HFF-Myc (cell line): ENCODE results near the gene SCNM1.
"Not testable (repeated sequence)": the region's sequence is repeated elsewhere in the genome, so short reads cannot be mapped to it uniquely, and the experiment has no call there.

ENCODE experiments used
- DNase-seq: peaks from one replicate; pipeline ENCODE4 v3.0.0-alpha.2; 2011; ENCODE audit warnings: low read depth; ENCODE audit errors: extremely low read depth
- H3K4me3 ChIP-seq: replicated peaks from 2 replicates; pipeline ENCODE4 v1.5.1; 2011; ENCODE audit warnings: low read depth, mild to moderate bottlenecking, control low read depth, low read length
- CTCF ChIP-seq: IDR thresholded peaks from 2 replicates; pipeline ENCODE4 v1.5.1; 2012; ENCODE audit warnings: mild to moderate bottlenecking, low read depth, low read length, control low read depth; ENCODE audit errors: missing control alignments

The SCNM1 gene

GRCh38 chr1:151198254-151199127, 32.5 kb downstream of the SCNM1 start, which contains the start of gene PIP5K1A:
PIP5K1A (plus strand) TSS chr1:151198552; CDS start chr1:151198997, 445 bp downstream.
- peak; percentile 97 for DNase-seq
- H3K4me3 ChIP-seq = peak within 1 kb of the TSS; percentile 100
- TF ChIP-seq CTCF = no peak

- peak; percentile 66 for DNase-seq
- TF ChIP-seq CTCF = no peak
- H3K4me3 ChIP-seq = peak overlapping the region; percentile 100
These were observed 34.1 kb downstream of the SCNM1 start for GRCh38 chr1:151199873-151200581.

- not testable (repeated sequence) for H3K4me3 ChIP-seq, DNase-seq
These were observed 39.5 kb downstream of the SCNM1 start for GRCh38 chr1:151205381-151205965.

- no peak for TF ChIP-seq CTCF
- no peak for DNase-seq
- H3K4me3 ChIP-seq = no peak overlapping the region
These were observed 44.9 kb downstream of the SCNM1 start for GRCh38 chr1:151210830-151211229.

GRCh38 chr1:151211972-151212705, 46.2 kb downstream of the SCNM1 start:
- DNase-seq = no peak
- no peak for TF ChIP-seq CTCF
- H3K4me3 ChIP-seq = no peak overlapping the region

- H3K4me3 ChIP-seq = no peak overlapping the region
- DNase-seq = no peak
- no peak for TF ChIP-seq CTCF
These were observed 47.6 kb downstream of the SCNM1 start for GRCh38 chr1:151213560-151213959.
